ENCODE results near the gene PTPRT. TPM values are rescaled to one million over a fixed set of nuclear protein-coding genes. Genes with fewer than 3 reads are reported as not detected.
"Not testable (repeated sequence)": the region's sequence is repeated elsewhere in the genome, so short reads cannot be mapped to it uniquely, and the experiment has no call there.

The PTPRT gene
- total and polyA plus RNA-seq, 9 donors: under 0.01 to 3.2 (median 0.22) TPM; not detected in 1

GRCh38 chr20:42252116-42252515, 937.6 kb downstream of the PTPRT start:
- H3K4me1 ChIP-seq (ENCODE audit: insufficient read depth): no peaks in the 10 kb centered on the region
- H3K9me3 ChIP-seq: no peaks in the 10 kb centered on the region
- H3K27ac ChIP-seq: no peak overlapping the region
- intact Hi-C loops (cut with DNase I): no loop called here
- H3K4me3 ChIP-seq: no peak overlapping the region
- H3K36me3 ChIP-seq: no peaks in the 10 kb centered on the region
- WGBS, 3 donors: 49 to 63% (median 54%) methylated on average over 4 of the region's 4 CpGs
- H3K27me3 ChIP-seq: no peaks in the 10 kb centered on the region
- TF ChIP-seq EP300 (IDR thresholded peaks at IDR 0.05): no peak
- no peak for TF ChIP-seq POLR2A (IDR thresholded peaks at IDR 0.05)
- no peak for TF ChIP-seq CTCF (IDR thresholded peaks at IDR 0.05)
- no peak for DNase-seq

GRCh38 chr20:42218621-42219374, 970.9 kb downstream of the PTPRT start:
- no peaks in the 10 kb centered on the region for H3K9me3 ChIP-seq
- DNase-seq: no peak
- TF ChIP-seq CTCF (IDR thresholded peaks at IDR 0.05): no peak
- TF ChIP-seq EP300 (IDR thresholded peaks at IDR 0.05): no peak
- 63 to 66% (median 64%) methylated on average over 14 of the region's 14 CpGs for WGBS, 3 donors
- H3K4me1 ChIP-seq (ENCODE audit: insufficient read depth): no peaks in the 10 kb centered on the region
- no peaks in the 10 kb centered on the region for H3K27me3 ChIP-seq
- H3K27ac ChIP-seq: no peak overlapping the region
- intact Hi-C loops (cut with DNase I): no loop called here
- no peak overlapping the region for H3K4me3 ChIP-seq
- H3K36me3 ChIP-seq: no peaks in the 10 kb centered on the region

GRCh38 chr20:42214074-42214473, 975.6 kb downstream of the PTPRT start:
- H3K4me3 ChIP-seq: no peak overlapping the region
- TF ChIP-seq CTCF (IDR thresholded peaks at IDR 0.05) (no peak), POLR2A (IDR thresholded peaks at IDR 0.05) (no peak), EP300 (IDR thresholded peaks at IDR 0.05) (no peak)
- 81 to 83% (median 82%) methylated on average over 2 of the region's 2 CpGs for WGBS, 3 donors

GRCh38 chr20:42212391-42212790, 977.3 kb downstream of the PTPRT start:
- no peak for TF ChIP-seq EP300 (IDR thresholded peaks at IDR 0.05)
- no peak for TF ChIP-seq CTCF (IDR thresholded peaks at IDR 0.05)
- no peak for TF ChIP-seq POLR2A (IDR thresholded peaks at IDR 0.05)
- no peak overlapping the region for H3K27ac ChIP-seq
- intact Hi-C loops (cut with DNase I): no loop called here
- H3K27me3 ChIP-seq: no peaks in the 10 kb centered on the region
- H3K9me3 ChIP-seq: no peaks in the 10 kb centered on the region
- no peaks in the 10 kb centered on the region for H3K4me1 ChIP-seq (ENCODE audit: insufficient read depth)
- no peak overlapping the region for H3K4me3 ChIP-seq
- 74 to 79% (median 78%) methylated on average over 3 of the region's 3 CpGs for whole genome bisulfite sequencing, 3 donors
- no peak for DNase-seq
- H3K36me3 ChIP-seq: no peaks in the 10 kb centered on the region

More at GRCh38 chr20:42214074-42214473, 975.6 kb downstream of the PTPRT start:
- H3K4me1 ChIP-seq (ENCODE audit: insufficient read depth): no peaks in the 10 kb centered on the region
- no peak overlapping the region for H3K27ac ChIP-seq
- no peak for DNase-seq
- no peaks in the 10 kb centered on the region for H3K36me3 ChIP-seq
- no peaks in the 10 kb centered on the region for H3K9me3 ChIP-seq
- intact Hi-C loops (cut with DNase I): no loop called here
- no peaks in the 10 kb centered on the region for H3K27me3 ChIP-seq

- H3K4me1 ChIP-seq (ENCODE audit: insufficient read depth); H3K27ac ChIP-seq; H3K27me3 ChIP-seq; H3K36me3 ChIP-seq; H3K4me3 ChIP-seq; intact Hi-C loops (cut with DNase I); H3K9me3 ChIP-seq; DNase-seq: not testable (repeated sequence)
- 56 to 71% (median 66%) methylated on average over 14 to 15 of the region's 15 CpGs for WGBS, 3 donors
Observed at GRCh38 chr20:42206557-42206956, 983.1 kb downstream of the PTPRT start.

All from ovary (tissue), 9 donors.